Activated T-helper 1 cell treated with Interleukin-2 at 50 U/mL for 16 hours (primary cell): ENCODE data around the gene GRB10.

Experiments used
- DNase-seq: peaks from one replicate; pipeline ENCODE4 v3.0.0-alpha.2; 2020; ENCODE audit warnings: low read depth

The GRB10 gene

DNA sequence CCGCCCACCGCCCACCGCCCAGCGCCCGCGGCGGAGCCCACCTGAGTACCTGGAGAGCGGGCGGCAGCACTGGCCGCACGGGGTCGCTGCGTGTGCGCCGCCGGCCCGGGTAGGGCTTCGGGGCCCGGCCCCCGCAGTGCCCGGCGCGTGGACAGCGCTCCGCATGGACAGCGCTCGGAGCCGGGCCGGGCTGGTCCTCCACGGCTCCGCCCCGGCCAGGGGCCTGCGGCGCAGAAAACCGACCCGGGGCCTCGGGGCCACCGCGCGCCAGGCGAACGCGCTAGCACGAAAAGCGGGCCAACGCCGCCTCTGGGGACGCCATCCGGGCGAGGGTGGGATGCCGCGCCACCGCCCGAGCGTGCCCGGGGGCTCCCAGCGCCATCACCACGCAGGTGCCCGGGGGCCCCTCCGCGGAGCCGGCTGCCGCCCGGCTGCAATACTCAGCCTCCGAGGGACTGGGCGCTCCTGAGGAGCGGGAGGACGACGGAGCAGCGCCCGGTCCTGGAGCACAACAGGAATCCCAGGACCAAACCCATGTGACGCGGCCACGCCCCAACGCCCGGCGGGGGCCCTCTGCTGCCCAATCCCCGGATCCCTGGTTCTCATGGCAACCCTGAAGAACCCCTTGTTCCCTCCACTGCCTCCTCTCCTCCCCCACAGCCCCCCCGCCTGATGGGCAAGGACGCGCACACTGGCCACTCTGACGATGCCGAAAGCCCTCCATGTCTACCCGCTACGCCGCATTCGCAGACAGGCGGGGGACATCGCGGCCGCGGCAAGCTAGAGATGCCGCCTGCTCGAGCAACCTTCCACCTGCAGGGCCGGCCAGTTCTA, at the start of gene GRB10:
Gene GRB10 (minus strand): TSS at position 522 of the 834 bp plus-strand sequence. CDS start 50,574 bp downstream, outside the sequence.
- DNase-seq = no peak

DNA sequence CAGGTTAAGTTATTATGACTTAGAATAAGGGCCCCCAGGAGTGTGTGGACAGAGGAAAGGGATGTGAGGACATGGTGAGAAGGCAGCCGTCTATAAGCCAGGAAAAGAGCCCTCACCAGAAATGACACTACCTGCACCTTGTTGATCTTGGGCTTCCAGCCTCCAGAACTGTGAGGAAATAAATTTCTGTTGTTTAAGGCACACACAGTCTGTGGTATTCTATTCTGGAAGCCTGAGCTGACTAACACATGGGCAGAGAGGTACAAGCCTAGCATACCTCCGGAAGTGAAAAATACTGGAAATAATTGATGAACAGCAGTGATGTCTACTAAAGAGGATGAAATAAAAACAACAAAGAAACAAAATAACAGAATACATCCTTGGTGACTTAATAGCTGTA, 46.1 kb upstream of the GRB10 start:
- DNase-seq = no peak

DNA sequence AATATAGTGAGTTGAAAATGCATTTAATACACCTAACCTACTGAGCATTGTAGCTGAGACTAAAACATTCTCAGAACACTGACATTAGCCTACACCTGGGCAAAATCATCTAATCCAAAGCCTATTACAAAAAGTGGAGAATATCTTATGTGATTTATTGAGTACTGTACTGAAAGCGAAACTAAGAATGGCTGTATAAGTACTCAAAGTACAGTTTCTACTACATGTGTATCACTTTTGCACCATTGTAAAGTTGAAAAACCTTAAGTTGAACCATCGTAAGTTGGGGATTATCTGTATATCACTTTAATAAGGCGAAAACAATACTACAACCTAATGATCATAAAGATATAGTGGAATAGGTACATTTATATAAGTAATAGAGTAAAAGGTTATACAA, 45.4 kb upstream of the GRB10 start:
- DNase-seq = no peak

DNA sequence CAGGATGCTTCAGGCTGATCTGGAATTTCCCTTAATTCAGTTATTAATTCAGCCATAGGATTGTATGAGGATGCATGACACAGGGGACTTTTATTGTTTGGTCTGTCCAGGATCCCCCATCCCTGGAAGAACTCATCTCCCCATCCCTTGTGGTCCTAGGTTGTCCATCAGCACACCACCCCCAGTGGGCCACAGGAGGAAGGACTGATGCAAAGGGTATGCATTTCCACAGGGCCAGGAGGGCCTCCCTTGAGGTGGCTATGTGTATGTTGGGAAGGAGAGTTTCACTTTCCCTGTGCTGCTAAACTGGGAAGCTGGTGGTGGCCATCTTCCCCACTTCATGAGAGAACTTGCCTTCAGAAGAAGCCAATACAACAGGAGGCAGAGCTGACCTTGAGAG, 44.6 kb upstream of the GRB10 start:
- no peak for DNase-seq

DNA sequence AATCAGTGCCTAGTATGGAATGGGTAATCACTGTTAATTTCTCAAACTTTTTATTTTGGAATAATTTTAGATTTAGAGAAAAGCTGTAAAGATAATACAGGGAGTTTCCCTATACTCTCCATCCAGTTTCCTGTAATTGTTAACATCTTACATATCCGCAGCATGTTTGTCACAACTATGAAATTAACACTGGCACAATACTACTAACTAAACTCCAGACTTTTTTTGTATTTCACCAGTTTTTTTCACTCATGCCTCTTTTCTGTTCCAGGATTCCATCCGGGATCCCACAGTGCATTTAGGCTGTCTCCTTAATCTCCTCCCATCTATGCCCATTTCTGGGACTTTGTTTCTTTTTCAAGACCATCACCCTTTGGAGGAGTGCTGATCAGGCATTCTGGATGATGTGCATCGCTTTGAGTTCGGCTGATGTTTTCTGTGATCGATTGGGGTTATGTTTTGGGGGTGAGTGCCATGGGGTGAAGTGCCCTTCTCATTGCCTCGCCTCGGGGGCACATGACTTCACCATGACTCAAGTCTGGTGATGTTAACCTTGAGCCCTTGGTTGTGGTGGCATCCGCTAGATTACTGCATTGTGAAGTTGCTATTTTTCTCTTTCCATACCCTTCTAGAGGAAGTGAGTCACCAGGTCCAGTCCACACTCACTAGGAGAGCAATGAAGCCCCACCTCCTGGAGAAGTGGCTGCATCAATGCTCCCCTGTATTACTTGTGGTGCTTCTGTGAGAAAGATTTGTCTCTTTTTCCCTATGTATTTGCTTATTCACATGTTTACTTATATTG, 43.9 kb upstream of the GRB10 start:
- no peak for DNase-seq

DNA sequence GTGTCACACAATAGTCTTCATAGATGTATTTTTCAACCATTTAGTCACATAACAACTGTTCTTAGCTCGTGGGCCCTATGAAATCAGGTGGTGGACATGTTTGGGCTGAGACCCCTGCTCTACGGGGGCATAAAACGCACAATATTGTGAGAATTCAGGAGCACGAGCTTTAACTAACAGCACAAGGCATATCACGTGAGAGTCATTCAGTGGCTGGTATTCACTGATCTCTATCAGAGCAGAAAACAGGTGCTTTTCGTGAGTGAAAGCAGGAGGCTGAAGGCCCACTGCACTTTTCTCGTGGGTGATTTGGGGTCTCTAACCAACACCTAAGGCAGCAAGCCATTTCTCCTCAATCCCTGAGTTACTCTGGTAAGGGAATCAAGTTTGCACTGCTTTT, 42.8 kb upstream of the GRB10 start:
- no peak for DNase-seq

DNA sequence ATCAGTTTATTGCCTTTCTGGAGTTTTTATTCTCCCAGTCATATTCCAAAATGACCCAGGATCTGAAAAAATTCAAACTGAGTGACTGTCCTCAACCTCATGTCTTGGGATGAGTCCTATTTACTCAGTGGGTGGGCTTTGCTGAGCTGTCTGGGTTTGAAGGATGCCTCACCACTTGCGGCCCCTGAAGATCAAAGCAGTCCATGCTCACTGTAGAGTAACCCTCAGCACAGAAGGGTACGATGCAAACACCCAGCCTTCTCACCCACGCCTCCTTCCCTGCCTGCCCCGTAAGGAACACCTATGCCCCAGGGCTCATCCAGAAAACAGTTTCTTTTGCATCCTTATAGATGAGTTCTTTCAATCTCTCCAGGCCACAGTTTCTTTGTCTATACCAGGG, 42.2 kb upstream of the GRB10 start:
- no peak for DNase-seq

DNA sequence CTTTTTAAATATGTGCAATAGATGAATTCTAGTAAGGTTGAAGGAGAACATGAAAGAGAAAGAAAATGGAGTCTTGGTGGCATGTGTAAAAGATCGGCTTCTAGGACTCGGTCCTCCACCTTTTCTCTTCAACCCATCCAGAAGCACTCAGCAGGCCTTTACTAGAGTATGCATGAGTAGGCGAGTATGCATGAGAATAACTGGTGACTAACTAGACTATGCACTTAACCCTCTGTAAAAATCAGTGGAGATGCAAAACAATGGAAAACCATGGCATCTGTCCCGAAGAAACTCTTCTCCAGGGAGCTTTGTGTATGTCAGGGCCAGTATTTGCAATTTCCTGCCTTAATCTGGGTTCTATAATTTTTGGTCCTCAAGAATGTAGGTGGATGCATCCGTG, 40.0 kb upstream of the GRB10 start:
- no peak for DNase-seq

DNA sequence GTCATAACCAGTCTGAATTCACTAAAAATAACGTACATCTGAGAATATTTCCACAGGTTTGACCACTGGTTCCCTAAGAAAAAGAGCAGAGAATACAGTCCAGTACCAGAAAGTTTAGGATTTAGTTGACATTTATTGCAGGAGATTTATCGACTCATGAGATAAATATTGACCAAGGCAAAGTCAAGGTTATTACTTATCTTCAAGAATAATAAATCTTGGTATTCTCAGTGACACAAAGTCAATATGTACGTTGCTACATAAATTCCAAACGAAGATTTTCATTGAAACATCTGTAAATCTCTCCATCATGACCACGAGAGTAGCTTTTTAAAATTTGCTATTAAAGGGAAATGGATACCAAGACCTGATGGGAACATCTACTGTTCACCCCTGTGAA, 39.4 kb upstream of the GRB10 start:
- no peak for DNase-seq

DNA sequence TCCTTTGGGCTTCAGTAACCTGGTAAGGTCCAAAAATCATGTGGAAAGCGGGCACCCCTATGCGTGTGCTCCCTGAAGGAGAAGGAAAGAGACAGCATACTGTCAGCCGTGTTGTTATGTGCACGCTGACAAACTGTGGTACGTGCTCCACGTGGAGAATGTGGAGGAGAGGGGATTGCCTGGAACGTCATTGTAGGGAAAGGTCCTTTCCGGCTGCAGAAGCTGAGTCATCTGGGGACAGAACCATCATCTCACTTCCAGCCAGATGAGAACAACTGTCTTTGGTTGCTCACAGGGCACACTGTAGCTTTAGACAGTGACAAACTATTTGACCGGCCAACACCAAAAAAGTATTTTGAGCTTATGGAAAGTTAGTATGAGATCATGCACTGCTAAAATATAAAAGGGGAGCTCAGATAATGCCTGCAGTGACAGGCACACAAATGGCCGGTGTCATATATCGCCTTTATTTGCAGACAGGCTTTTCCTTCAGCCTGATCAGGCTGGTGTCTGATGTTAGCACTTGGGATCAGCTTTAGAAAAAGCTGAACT, 38.8 kb upstream of the GRB10 start:
- no peak for DNase-seq

DNA sequence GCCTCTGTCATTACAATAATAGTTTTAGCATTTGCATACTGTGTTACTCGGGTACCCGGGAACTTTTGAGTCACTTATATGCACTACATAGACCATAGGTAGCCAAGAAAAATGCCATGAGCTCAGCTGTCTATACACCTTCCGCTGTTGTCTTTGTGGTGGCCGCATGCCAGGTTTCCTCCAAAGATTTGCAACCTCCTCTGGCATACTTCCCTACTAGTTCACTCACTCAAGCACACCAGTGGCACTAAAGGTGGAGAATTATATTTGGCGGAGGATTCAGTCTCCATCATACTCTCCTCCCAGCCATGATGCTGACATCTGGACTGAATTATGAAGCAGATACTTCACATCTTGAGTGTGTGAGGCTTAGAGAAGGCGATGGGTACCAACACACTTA, 35.6 kb upstream of the GRB10 start:
- no peak for DNase-seq

DNA sequence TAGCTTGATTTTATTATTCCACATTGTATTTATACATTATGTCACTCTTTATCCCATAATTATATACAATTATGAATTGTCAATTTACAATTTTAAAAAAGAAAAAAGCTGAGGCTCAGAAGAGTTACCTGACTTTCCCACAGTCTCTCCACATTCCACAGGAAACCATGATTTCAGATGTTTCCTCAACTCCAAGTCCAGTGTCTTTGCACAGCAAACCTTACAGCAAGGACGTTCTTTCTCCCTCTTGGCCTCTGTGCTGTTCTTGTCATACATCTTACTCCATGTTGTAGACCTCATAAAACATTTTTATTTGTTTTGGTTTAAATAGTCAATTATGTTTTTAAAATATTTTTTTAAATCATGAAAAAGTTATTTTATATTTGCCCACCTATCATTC, 34.9 kb upstream of the GRB10 start:
- no peak for DNase-seq

DNA sequence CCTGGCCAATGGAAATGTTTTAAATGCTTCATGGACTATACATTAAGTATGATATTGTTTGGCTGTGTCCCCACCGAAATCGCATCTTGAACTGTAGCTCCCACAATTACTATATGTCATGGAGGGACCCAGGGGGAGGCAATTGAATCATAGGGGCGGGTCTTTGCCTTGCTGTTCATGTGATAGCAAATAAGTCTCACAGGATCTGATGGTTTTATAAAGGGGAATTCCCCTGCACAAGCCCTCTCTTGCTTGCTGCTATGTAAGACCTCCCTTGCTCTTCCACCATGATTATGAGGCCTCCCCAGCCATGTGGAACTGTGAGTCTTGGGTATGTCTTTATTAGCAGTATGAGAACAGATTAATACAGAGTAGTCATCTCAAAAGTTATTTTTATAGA, 32.4 kb upstream of the GRB10 start:
- DNase-seq = no peak

DNA sequence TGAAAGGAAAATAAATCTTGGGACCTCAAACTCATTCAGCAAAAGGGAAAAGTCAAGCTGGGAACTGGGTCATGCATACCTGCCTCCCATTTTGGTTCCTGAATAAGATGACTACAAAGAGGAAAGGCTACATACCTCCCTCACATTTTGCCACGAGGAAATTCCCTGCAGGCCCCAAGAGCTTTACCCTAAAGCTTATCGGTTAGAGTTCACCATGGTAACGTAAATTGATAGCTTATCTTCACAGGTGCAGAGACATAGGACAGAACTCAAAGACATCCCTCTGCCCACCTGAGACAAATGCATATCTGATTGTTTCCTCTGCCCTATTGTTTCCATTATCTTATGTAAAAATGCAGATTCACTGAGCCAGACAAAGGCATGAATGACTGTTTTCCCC, 31.5 kb upstream of the GRB10 start:
- no peak for DNase-seq

DNA sequence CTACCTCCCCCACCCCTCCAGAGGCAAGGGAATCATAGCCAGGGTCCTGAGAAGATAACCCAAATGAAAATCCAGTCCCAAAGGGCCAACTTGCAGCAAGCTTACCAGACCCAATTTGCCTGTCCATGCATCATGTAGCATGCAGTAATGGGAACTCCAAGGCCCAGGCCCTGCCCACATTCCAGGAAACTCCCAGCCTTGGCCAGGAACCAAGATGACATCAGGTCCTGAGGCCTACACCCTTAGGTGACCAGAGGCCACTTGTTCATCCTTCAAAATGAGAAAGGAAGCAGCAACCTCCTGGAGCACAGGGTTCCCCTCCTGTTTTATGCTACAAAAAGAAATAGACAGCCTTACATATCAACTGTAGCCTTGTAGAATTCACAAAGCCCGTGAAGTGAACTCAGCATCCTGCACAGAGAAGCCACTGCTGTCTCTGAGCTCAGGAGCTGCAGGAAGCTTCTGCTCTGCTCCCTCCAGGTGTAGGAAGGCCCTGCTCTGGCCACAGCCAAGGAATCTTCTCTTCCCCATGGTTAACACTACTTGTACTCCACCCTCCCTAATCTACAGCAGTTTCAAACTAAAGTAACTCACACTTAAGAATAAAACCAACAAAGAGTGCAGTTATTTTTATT, 30.3 kb upstream of the GRB10 start:
- DNase-seq = no peak

DNA sequence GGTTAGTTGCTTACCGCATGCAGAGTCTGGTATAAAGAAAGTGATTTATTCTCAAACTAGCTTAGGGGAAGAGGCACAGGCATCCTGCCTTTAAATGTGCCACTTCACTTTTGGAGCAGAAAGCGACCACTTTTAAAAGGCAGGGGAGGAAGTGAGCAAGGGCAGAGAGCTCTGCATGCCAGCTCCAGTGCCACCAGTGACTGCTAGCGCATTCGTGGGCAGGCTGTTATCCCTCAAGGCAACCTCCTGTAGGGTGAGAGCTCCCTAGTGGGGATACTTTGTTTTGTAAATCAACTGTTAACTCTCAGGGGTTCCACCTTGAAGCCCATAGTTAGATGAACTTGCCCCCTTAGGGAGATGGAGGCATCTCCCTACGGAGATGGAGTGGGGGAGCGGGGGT, 29.4 kb upstream of the GRB10 start:
- no peak for DNase-seq

DNA sequence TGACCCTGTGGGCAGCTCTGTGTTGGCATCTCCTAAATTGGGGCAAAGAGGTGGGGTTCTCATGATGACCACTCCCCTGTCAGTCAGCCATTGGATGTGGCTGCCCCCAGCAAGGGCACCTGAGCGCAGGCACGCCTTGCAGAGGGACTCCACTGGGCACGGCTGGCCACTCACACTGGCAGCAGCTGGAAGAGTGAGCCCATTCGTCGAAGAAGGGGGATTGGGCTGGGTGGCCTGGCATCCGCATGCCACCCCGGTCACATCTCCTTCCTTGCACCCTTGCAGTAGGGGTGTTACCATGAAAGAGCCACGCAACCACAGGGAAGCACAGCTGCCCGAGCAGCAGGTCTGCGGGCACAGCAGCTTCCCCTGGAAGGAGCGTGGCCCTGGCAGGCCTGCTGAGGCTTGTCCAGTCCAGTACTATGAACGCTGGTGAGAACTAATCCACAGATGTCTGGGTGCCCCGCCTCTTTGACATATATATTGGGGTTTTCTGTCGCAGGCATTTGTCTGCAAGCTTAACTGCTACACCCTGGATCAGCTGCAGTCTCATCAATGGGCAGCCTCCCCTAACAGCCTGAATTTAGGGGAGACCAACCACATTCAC, 25.7 kb upstream of the GRB10 start:
- DNase-seq = no peak

DNA sequence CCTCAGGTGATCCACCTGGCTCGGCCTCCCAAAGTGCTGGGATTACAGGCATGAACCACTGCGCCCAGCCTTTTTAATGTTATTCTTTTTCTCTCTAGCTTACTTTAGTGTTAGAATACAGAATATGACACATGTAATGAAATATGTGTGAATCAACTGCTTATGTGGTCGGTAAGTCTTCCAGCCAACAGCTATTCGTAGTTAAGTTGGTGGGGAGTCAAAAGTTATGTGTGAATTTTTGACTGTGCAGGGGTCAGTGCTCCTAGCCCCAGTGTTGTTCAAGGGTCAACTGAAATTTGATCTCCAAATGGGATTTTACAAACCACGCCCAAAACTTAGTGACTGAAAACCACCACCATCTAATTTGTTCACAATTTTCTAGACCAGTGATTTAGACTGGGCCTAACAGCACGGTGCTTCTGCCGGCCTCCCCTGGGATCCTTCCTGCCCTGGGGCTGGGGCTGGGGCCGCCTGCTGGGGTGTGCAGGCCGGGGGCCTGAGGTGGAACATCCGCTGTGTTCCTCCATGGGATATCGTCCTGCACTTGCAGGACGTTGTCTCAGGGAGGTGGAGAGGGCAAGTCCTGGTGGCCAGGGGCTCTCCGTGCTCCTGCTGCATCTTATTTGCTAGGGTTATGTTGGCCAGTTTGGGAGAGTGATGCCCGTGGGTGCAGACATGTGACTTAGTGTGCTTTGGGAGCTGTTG, 24.5 kb upstream of the GRB10 start:
- no peak for DNase-seq

DNA sequence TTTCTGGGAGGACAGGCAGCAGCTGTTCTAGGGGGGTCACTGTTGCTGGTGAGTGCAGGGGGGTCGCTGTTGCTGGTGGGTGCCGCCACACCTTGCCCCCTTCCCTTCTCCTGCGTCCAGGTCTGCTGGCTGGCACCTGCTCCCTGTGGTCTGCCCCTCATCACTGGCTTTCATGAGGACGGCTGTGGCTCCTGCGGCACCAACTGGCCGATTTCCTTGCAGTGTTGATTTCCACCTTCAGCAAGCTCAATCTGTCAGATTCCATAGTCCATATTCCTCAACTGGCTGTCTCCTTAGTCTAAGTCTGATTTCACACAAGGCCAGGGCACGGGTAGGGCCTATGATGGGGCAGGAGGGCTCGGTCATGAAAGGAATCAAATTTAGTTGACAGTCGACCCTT, 23.4 kb upstream of the GRB10 start:
- no peak for DNase-seq

DNA sequence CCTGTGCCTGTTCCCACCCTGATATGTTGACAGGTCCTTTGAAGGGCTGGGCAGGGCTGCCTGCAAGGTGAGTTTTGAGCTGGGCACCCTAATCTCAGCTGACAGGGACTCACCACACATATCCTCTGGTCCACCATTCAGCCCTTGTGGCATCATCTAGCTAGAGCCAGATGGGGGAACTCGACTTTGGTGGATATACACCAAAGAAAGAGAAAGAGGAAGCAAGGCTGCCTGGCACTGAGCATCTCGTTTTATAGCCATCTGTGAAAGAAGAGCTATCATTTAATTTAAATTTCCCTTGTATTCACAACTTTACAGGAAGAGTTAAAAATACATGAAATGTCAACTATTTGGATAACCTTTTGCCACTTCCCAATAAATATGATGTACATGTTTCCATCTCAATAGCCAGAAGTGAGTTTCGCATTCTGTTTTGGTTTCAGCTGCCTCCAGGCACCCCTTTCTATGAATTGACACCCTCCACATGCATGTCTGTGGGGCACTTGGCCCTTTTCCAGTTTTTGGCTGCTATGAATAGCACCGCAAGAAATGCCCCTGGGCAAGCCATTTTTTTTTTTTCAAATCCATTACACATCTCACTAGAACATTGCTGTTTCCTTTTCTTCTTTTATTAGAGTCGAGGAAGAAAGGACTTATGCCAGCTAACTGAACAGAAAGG, 22.9 kb upstream of the GRB10 start:
- no peak for DNase-seq
